GM18909 (cell line): Measurements from ENCODE around the gene RLN1.
"Not testable (repeated sequence)": the region's sequence is repeated elsewhere in the genome, so short reads cannot be mapped to it uniquely, and the experiment has no call there.

Source experiments
- ATAC-seq: cut with Tn5 transposase; IDR thresholded peaks from one replicate; pipeline ENCODE4 v1.9.1; 2021; ENCODE audit warnings: mild to moderate bottlenecking; ENCODE audit not compliant: unreplicated experiment, poor library complexity

The RLN1 gene

DNA sequence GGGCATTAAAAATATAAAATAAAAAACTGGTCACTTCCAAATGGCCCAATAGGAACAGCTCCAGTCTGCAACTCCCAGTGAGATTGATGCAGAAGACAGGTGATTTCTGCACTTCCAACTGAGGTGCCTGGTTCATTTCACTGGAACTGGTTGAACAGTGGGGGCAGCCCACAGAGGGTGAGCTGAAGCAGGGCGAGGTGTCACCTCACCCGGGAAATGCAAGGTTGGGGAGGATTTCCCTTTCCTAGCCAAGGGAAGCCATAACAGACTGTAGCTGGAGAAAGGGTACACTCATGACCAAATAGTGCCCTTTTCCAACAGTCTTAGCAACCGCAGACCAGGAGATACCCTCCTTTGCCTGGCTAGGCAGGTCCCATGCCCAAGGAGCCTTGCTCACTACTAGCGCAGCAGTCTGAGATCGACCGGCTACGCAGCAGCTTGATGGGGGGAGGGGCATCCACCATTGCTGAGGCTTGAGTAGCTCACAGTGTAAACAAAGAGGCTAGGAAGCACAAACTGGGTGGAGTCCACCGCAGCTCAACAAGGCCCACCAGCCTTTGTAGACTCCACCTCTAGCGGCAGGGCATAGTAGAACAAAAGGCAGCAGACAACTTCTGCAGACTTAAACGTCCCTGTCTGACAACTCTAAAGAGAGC lies 12.7 kb downstream of the RLN1 start:
- ATAC-seq: no peak

DNA sequence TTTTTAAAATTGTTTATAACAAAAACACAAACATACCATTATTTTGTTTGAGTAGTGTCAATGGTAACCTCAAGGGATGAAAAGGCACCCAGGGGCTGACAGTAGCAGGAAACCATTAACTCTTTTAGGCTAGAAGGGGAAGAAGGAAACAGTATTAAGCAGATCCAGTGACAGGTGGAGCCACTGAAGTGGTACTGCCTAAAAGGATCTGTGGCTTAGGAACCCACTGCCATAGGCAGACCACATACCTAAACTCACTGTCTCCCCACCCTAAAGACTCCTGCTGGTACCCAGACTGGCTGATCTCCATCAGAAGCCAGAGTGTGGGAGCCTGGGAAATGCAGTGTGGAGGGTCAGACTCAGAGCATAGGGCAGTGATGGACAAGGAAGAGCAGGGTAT lies 13.5 kb downstream of the RLN1 start:
- no peak for ATAC-seq

DNA sequence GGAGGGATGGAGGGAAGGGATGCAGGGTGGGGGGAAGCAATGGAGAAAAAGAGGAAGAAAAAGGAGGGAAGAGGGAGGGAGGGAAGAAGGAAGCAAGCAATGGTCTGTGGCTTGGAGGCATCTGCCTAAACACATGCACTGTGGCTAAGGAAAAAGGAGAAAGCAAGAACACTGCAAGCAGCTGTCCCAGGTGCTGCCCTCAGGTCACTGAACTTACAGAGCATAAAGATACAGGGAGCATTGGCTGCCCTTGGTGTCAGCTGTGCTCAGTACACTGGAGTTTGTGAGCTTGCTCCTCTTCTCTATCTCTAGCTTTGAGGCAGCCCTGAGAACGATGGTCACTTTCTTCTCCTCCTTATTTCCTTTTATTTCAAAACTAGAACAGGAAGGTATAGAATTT lies 18.1 kb downstream of the RLN1 start:
- not testable (repeated sequence) for ATAC-seq

DNA sequence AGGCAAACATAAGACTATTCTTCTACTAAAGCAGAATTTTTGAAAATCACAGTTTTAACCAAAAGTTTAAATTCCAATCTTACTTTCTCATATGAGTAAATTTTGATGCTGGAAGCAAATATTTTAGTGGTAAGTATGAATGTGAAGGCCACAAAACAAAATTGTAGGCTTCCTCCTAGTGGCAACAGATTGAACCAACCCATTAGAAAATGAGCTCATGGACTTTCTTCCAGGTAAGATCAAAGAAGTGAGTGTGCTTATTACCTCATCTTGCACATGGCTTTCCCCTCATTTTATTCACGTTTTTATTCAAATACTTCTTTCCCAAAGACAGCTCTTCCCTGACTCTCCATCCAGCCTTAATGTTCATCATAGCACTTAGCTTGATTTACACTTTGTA lies 18.6 kb downstream of the RLN1 start:
- ATAC-seq: no peak

DNA sequence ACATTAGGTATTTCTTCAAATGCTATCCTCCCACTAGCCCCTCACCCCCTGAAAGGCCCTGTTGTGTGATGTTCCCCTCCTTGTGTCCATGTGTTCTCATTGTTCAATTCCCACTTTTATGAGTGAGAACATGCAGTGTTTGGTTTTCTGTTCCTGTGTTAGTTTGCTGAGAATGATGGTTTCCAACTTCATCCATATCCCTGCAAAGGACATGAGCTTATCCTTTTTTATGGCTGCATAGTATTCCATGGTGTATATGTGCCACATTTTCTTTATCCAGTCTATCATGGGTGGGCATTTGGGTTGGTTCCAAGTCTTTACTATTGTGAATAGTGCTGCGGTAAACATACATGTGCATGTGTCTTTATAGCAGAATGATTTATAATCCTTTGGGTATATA lies 23.3 kb downstream of the RLN1 start:
- not testable (repeated sequence) for ATAC-seq

- no peak for ATAC-seq
These were observed 24.3 kb downstream of the RLN1 start for GRCh38 chr9:5315187-5315923.

DNA sequence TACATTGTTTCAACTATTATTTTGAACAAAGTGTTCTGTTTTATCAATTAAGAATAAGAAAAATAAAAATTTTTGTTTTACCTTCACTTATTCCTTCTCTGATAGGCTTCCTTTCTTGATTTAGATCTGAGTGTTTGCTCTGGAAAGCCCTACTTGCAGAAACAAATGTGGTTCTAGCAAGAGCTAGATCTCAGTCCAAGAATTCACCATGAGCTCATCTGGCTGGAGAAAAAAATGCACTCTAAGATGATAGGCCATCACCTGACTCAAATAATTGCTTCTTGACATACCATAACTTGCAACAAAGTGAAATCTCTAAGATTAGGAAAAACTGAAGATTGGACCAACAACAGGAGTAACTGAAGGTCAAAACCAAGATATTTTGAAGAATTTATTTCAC lies 28.8 kb downstream of the RLN1 start:
- ATAC-seq: no peak

- ATAC-seq: no peak
These were observed 33.9 kb downstream of the RLN1 start for GRCh38 chr9:5305741-5306140.

GRCh38 chr9:5303840-5304795 lies 35.6 kb downstream of the RLN1 start, which contains the start of gene RLN2:
Gene RLN2 (minus strand): TSS chr9:5304716. CDS start chr9:5304580, 136 bp downstream.
- ATAC-seq: peak; percentile 99

DNA sequence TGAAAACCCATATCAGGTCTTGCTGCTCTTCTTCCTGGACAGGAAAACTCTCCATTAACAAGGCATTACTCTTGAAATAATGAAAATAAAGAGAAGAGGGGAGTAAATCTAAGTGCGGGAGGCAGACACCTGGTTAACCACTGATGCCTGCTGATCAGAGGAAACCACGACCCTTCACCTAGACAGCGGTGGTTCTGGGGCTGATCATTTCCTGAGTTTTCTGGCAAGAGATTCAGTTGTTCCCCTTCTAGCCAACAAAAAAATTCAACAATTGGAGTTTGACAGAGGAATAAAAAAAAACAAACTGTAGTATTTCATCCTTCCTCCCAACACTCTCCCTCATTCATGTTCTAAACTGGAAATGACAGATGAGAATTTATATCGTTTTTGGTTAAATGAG lies 38.1 kb downstream of the RLN1 start:
- ATAC-seq: no peak

DNA sequence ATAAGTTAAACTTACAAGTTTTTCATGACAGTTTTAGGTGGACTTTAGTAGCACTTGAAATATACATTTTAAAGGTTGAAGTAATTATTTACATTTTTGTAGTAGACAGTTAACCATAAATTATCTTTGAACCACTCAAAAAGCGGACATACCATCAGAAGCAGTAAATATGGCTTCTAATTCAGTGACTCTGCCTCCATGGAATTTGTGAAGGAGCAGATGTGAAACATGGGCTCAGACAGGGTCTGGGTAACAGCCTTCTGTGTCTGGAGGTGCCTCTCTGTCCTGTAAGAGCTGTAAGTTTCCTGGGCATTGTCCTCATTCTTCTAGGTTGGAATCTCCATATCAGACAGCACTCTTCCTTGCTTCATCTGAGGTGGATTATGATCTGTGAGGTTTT lies 47.5 kb downstream of the RLN1 start:
- ATAC-seq: no peak

- no peak for ATAC-seq
These were observed 51.1 kb downstream of the RLN1 start for GRCh38 chr9:5288591-5288990.

DNA sequence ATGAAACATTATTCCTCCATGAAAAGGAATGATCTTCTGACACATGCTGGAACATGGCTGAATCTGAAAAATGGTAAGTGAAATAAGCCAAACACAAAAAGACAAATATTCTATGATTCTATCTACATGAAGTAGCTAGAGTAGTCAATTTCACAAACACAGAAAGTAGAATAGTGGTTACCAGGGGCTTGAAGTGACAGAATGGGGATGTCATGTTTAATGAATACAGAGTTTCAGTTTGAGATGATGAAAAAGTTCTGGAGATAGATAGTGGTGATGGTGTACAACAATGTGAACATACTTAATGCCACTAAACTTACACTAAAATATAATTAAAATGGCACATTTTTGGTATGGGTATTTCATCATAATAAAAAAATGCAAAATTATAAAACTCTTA lies 53.4 kb downstream of the RLN1 start:
- ATAC-seq: no peak
